H9 (cell line): ENCODE data around the gene HMGCS1. TPM values are rescaled to one million over a fixed set of nuclear protein-coding genes. Genes with fewer than 3 reads are reported as not detected.
"Not testable (repeated sequence)": the region's sequence is repeated elsewhere in the genome, so short reads cannot be mapped to it uniquely, and the experiment has no call there.

Source experiments
- DNase-seq: peaks from one replicate; pipeline ENCODE4 v3.0.0-alpha.2; 2017
- H2AFZ ChIP-seq: one replicate; pipeline ENCODE4 v1.6.1; 2013; ENCODE audit warnings: mild to moderate bottlenecking, low read length, control low read depth, moderate library complexity
- H2AK5ac ChIP-seq: 2 replicates; pipeline ENCODE4 v1.6.1; 2013; ENCODE audit warnings: low read length, control low read depth, mixed read lengths; ENCODE audit not compliant: insufficient read length
- H2BK120ac ChIP-seq: one replicate; pipeline ENCODE4 v1.6.1; 2013; ENCODE audit warnings: low read depth, mild to moderate bottlenecking, low read length, control low read depth, inconsistent platforms; ENCODE audit not compliant: poor library complexity, severe bottlenecking
- H2BK12ac ChIP-seq: 2 replicates; pipeline ENCODE4 v1.6.1; 2013; ENCODE audit warnings: low read length, control low read depth, mixed read lengths, low read depth; ENCODE audit not compliant: insufficient read length
- H2BK15ac ChIP-seq: 2 replicates; pipeline ENCODE4 v1.6.1; 2013; ENCODE audit warnings: low read depth, low read length, control low read depth
- H2BK20ac ChIP-seq: one replicate; pipeline ENCODE4 v1.6.1; 2013; ENCODE audit warnings: low read depth, mild to moderate bottlenecking, low read length, control low read depth, inconsistent platforms; ENCODE audit not compliant: poor library complexity, severe bottlenecking
- H2BK5ac ChIP-seq: 2 replicates; pipeline ENCODE4 v1.6.1; 2013; ENCODE audit warnings: low read length, control low read depth, mixed read lengths; ENCODE audit not compliant: insufficient read length
- H3K14ac ChIP-seq: 2 replicates; pipeline ENCODE4 v1.6.1; 2013; ENCODE audit warnings: low read length, control low read depth; ENCODE audit not compliant: insufficient read depth
- H3K18ac ChIP-seq: 2 replicates; pipeline ENCODE4 v1.6.1; 2013; ENCODE audit warnings: low read depth, mild to moderate bottlenecking, mixed read lengths, low read length, control low read depth; ENCODE audit not compliant: insufficient read length
- H3K23ac ChIP-seq: 2 replicates; pipeline ENCODE4 v1.6.1; 2013; ENCODE audit warnings: low read length, control low read depth, mixed read lengths, low read depth; ENCODE audit not compliant: insufficient read length
- H3K23me2 ChIP-seq: 2 replicates; pipeline ENCODE4 v1.6.1; 2013; ENCODE audit warnings: low read depth, mild to moderate bottlenecking, mixed read lengths, low read length, control low read depth; ENCODE audit not compliant: insufficient read length, poor library complexity, severe bottlenecking
- H3K27ac ChIP-seq: 2 replicates; pipeline ENCODE4 v1.5.1; 2013; ENCODE audit warnings: low read length, control low read depth, mixed read lengths, low read depth; ENCODE audit not compliant: insufficient read length
- H3K27me3 ChIP-seq: 2 replicates; pipeline ENCODE4 v1.6.1; 2013; ENCODE audit warnings: low read length, control low read depth, inconsistent platforms; ENCODE audit not compliant: insufficient read depth
- H3K4ac ChIP-seq: 2 replicates; pipeline ENCODE4 v1.6.1; 2013; ENCODE audit warnings: low read depth, mild to moderate bottlenecking, control low read depth, inconsistent platforms, low read length, moderate library complexity
- H3K4me1 ChIP-seq: 2 replicates; pipeline ENCODE4 v1.6.1; 2013; ENCODE audit warnings: low read length, control low read depth, inconsistent platforms; ENCODE audit not compliant: insufficient read depth
- H3K4me2 ChIP-seq: 2 replicates; pipeline ENCODE4 v1.6.1; 2013; ENCODE audit warnings: low read length, control low read depth, mixed read lengths; ENCODE audit not compliant: insufficient read length, insufficient read depth
- H3K56ac ChIP-seq: 2 replicates; pipeline ENCODE4 v1.6.1; 2013; ENCODE audit warnings: low read depth, mild to moderate bottlenecking, mixed read lengths, low read length, control low read depth; ENCODE audit not compliant: insufficient read length
- H3K79me1 ChIP-seq: 2 replicates; pipeline ENCODE4 v1.6.1; 2013; ENCODE audit warnings: low read depth, mild to moderate bottlenecking, moderate library complexity, low read length, control low read depth, inconsistent platforms; ENCODE audit not compliant: insufficient read depth, poor library complexity, severe bottlenecking
- H3K79me2 ChIP-seq: 2 replicates; pipeline ENCODE4 v1.6.1; 2013; ENCODE audit warnings: low read length, control low read depth, inconsistent platforms; ENCODE audit not compliant: insufficient read depth
- H3K9ac ChIP-seq: 2 replicates; pipeline ENCODE4 v1.6.1; 2013; ENCODE audit warnings: low read length, control low read depth, mixed read lengths; ENCODE audit not compliant: insufficient read length; ENCODE audit errors: extremely low read depth
- H3K9me3 ChIP-seq: one replicate; pipeline ENCODE4 v1.6.1; 2013; ENCODE audit warnings: low read depth, low read length, inconsistent platforms; ENCODE audit not compliant: control insufficient read depth
- H3T11ph ChIP-seq: one replicate; pipeline ENCODE4 v1.6.1; 2013; ENCODE audit warnings: mild to moderate bottlenecking, low read length, control low read depth, inconsistent platforms
- H4K20me1 ChIP-seq: one replicate; pipeline ENCODE4 v1.6.1; 2013; ENCODE audit not compliant: control insufficient read depth, insufficient read length, insufficient read depth
- H4K5ac ChIP-seq: 2 replicates; pipeline ENCODE4 v1.6.1; 2013; ENCODE audit warnings: low read depth, mild to moderate bottlenecking, mixed read lengths, low read length, control low read depth; ENCODE audit not compliant: insufficient read length
- H4K8ac ChIP-seq: replicated peaks from 2 replicates; pipeline ENCODE4 v1.6.1; 2013; ENCODE audit warnings: low read length, control low read depth, mixed read lengths, low read depth; ENCODE audit not compliant: insufficient read length
- H4K91ac ChIP-seq: 2 replicates; pipeline ENCODE4 v1.6.1; 2013; ENCODE audit warnings: low read depth, mild to moderate bottlenecking, moderate library complexity, mixed read lengths, low read length, control low read depth; ENCODE audit not compliant: insufficient read length
- H3K27ac Mint-ChIP-seq, 3 experiments: 2 replicates in 2 of 3; 3 replicates in 1 of 3; pipeline ENCODE4 v1.8.0; 2020 to 2021; ENCODE audit warnings: mixed read lengths in 3 of 3, mild to moderate bottlenecking in 1 of 3, moderate library complexity in 1 of 3
- H3K27me3 Mint-ChIP-seq: 2 replicates; pipeline ENCODE4 v1.8.0; 2021; ENCODE audit warnings: low read depth, mild to moderate bottlenecking, moderate library complexity, mixed read lengths
- H3K36me3 Mint-ChIP-seq, 3 experiments: 2 replicates in 2 of 3; 3 replicates in 1 of 3; pipeline ENCODE4 v1.8.0; 2020 to 2021; ENCODE audit warnings: low read depth in 3 of 3, mixed read lengths in 3 of 3; ENCODE audit not compliant: insufficient read depth in 1 of 3
- H3K4me1 Mint-ChIP-seq, 2 experiments: 2 replicates each; pipeline ENCODE4 v1.8.0; 2020; ENCODE audit warnings: mixed read lengths in 2 of 2
- H3K4me3 Mint-ChIP-seq, 2 experiments: 2 replicates in 1 of 2; 3 replicates in 1 of 2; pipeline ENCODE4 v1.8.0; 2020 to 2021; ENCODE audit warnings: mild to moderate bottlenecking in 2 of 2, mixed read lengths in 2 of 2, moderate library complexity in 1 of 2
- H3K9me3 Mint-ChIP-seq, 2 experiments: 2 replicates in 1 of 2; 3 replicates in 1 of 2; pipeline ENCODE4 v1.8.0; 2020; ENCODE audit warnings: mild to moderate bottlenecking in 2 of 2, mixed read lengths in 2 of 2, moderate library complexity in 1 of 2
- WGBS: extraction: QIAGEN DNeasy Blood & Tissue Kit; methylation state at CpG from one replicate; pipeline ENCODE4 v1.1.7; 2013; ENCODE audit warnings: missing lambda C conversion rate, low lambda C conversion rate, mixed read lengths; ENCODE audit not compliant: insufficient read length; ENCODE audit errors: extremely low coverage; 5-methylcytosine and 5-hydroxymethylcytosine counted together
- total RNA-seq: library from RNA; stranded (reverse); gene quantifications from 2 replicates; pipeline ENCODE4 v1.2.1, GENCODE V29; 2021

HMGCS1 gene
- total RNA-seq, 1 experiment from 2014 or later: 147 TPM

- not testable (repeated sequence) for H3K79me1 ChIP-seq, H3K18ac ChIP-seq, H2BK20ac ChIP-seq, H4K8ac ChIP-seq, H3K9ac ChIP-seq, H3K9me3 ChIP-seq, H3K23ac ChIP-seq, H3K27me3 ChIP-seq, H2AFZ ChIP-seq, H4K20me1 ChIP-seq, H3K27ac ChIP-seq, H3K4ac ChIP-seq, H3K4me2 ChIP-seq, H3K4me3 Mint-ChIP-seq, H2BK12ac ChIP-seq, H2AK5ac ChIP-seq, H3K23me2 ChIP-seq, DNase-seq, H3K27me3 Mint-ChIP-seq, H3K4me1 ChIP-seq, H3K27ac Mint-ChIP-seq, H3K36me3 Mint-ChIP-seq, H3K4me1 Mint-ChIP-seq, H2BK5ac ChIP-seq, H4K5ac ChIP-seq, H2BK15ac ChIP-seq, H3K79me2 ChIP-seq, H3K56ac ChIP-seq, H2BK120ac ChIP-seq, H3T11ph ChIP-seq, H3K14ac ChIP-seq, H4K91ac ChIP-seq
- peaks cover 8 to 10% of the 10 kb centered on the region in 2 experiments; a peak in 4 of 5 replicates for H3K9me3 Mint-ChIP-seq
- no CpG with 5 or more reads among the region's 3 CpGs for WGBS
Measured at GRCh38 chr5:43323488-43323887, 10.3 kb upstream of the HMGCS1 start.
